Measurements from ENCODE around the gene ITSN2.

DNA sequence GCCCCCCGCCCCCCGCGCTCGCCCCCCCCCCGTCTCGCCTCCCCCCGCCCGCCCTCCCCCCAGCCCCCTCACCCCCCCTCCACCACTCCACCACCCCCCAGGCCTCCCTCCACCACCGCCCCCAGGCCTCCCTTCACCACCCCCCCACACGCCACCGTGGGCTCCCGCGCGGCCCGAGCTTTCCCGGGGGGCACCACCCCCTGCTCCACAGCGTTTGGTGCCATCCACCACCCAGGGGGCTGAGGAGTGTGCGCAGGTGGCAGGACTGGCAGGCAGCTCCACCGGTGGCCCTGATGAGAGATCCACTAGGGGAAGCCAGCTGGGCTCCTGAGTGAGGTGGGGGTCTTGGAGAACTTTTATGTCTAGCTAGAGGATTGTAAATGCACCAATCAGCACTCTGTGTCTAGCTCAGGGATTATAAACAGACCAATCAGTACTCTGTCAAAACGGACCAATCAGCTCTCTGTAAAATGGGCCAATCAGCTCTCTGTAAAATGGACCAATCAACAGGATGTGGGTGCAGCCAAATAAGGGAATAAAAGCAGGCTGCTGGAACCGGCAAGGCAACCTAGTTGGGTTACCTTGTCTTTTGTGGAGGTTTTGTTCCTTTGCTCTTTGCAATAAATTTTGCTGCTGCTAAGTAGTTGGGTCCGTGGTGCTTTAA lies 43.0 kb upstream of the ITSN2 start:
- TF ChIP-seq, protein P1, sequence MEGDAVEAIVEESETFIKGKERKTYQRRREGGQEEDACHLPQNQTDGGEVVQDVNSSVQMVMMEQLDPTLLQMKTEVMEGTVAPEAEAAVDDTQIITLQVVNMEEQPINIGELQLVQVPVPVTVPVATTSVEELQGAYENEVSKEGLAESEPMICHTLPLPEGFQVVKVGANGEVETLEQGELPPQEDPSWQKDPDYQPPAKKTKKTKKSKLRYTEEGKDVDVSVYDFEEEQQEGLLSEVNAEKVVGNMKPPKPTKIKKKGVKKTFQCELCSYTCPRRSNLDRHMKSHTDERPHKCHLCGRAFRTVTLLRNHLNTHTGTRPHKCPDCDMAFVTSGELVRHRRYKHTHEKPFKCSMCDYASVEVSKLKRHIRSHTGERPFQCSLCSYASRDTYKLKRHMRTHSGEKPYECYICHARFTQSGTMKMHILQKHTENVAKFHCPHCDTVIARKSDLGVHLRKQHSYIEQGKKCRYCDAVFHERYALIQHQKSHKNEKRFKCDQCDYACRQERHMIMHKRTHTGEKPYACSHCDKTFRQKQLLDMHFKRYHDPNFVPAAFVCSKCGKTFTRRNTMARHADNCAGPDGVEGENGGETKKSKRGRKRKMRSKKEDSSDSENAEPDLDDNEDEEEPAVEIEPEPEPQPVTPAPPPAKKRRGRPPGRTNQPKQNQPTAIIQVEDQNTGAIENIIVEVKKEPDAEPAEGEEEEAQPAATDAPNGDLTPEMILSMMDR (IDR thresholded peaks at IDR 0.05; ENCODE audit: insufficient read depth, low read depth, low read length) = no peak
- TF ChIP-seq EZH2 (IDR thresholded peaks at IDR 0.05; ENCODE audit: insufficient read depth, low read length) = no peak
